Breast epithelium (tissue), 4 donors: ENCODE data around the gene HAT1. TPM values are rescaled to one million over a fixed set of nuclear protein-coding genes. Genes with fewer than 3 reads are reported as not detected.

Experiments used
- DNase-seq, 2 donors: peaks; one replicate each; pipeline ENCODE4 v3.0.0-alpha.2; 2019; ENCODE audit warnings: low spot score in 2 of 2
- H3K27ac ChIP-seq, 2 donors: fragments of 200-600 bp; sonication (generic) in 1 of 2; one replicate each; pipeline ENCODE4 v1.5.1; 2016 to 2019; ENCODE audit warnings: mild to moderate bottlenecking in 1 of 2
- H3K27me3 ChIP-seq, 2 donors: fragments of 200-600 bp; sonication (generic) in 1 of 2; one replicate each; pipeline versions ENCODE4 v1.5.1 to v1.6.0; 2017 to 2019; ENCODE audit warnings: control low read depth in 1 of 2, mild to moderate bottlenecking in 1 of 2
- H3K36me3 ChIP-seq: fragments of 200-600 bp; one replicate; pipeline ENCODE4 v1.5.1; 2019
- H3K4me1 ChIP-seq, 2 donors: fragments of 200-600 bp; sonication (generic); one replicate each; pipeline ENCODE4 v1.5.1; 2016 to 2019; ENCODE audit warnings: control low read depth in 1 of 2
- H3K4me3 ChIP-seq, 3 donors: fragments of 200-600 bp; sonication (generic); 1 replicate in 2 of 3; 2 replicates in 1 of 3; pipeline ENCODE4 v1.5.1; 2016 to 2019; ENCODE audit warnings: mild to moderate bottlenecking in 3 of 3, moderate library complexity in 2 of 3
- H3K9me3 ChIP-seq, 2 donors: fragments of 200-600 bp; sonication (generic) in 1 of 2; one replicate each; pipeline ENCODE4 v1.5.1; 2016 to 2019; ENCODE audit warnings: control low read depth in 1 of 2
- POLR2A ChIP-seq: fragments of 450-650 bp; IDR thresholded peaks from one replicate; pipeline ENCODE4 v1.6.1; 2016; ENCODE audit warnings: antibody characterized with exemption, mild to moderate bottlenecking, moderate library complexity
- POLR2AphosphoS5 ChIP-seq, 3 donors: sonication (generic); formaldehyde crosslinking; IDR thresholded peaks; one replicate each; pipeline ENCODE4 v1.6.1; 2017; ENCODE audit warnings: antibody characterized with exemption in 3 of 3
- intact Hi-C: fragments of 100-400 bp; cut with DNase I; formaldehyde crosslinking; loops from one replicate; pipeline ENCODE4 v1.15.1; 2023; ENCODE audit warnings: low total_unique reads
- total RNA-seq, 3 donors: library from RNA; depleted of rRNA; stranded (reverse); fragments of >200 nt; gene quantifications; one replicate each; pipeline ENCODE4 v1.1.0, GENCODE V29; 2016
- TF ChIP-seq, protein P1 (sequence below), 3 donors: fragments of 450-650 bp; IDR thresholded peaks; one replicate each; pipeline ENCODE4 v1.5.1; 2016 to 2017; ENCODE audit warnings: antibody characterized with exemption in 3 of 3, mild to moderate bottlenecking in 3 of 3, moderate library complexity in 3 of 3

The HAT1 gene
- total RNA-seq, 3 donors from 2014 or later: 24.0 to 53.4 (median 35.4) TPM

DNA sequence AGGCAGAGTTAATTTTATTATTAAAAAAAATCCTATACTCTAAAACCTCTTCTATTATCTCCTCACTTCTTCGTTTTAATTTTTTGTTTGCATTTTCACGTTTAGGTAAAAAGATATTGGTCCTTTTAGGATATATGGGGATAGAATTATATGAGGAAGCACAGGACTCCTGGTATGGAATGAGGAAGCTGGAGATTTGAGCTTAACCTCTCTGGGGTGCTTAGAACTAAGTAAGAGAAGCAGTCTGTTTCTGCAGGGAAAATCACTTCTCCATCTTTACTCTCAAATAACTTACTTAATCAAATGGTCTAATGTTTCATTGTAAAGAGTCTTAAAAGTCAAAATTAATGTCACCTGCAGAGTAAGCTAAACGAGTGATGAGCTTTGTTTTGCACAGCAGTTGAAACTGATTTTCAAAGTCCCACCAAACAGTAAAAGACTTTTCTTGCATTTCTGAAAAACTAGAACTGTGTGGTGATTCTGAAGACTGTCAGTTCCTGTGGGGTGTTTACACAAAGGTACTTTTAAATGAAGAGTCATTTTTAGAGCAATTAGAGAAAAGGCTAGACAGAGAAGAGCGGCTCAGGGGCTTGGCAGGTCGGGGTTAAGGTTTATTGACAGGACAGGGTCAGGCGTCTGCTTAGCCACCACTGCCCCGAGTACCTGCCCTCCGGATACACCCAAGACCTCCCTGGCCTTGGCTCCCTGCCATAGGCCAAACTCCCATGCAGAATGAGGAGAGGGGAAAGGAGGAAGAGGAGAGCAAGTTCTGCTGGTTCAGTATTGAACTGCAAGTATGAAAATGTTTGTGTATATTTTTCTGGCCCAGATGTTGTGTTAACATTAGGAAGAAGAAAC, 99.0 kb downstream of the HAT1 start:
- DNase-seq: no peak
- H3K4me3 ChIP-seq: no peak overlapping the region
- no peaks in the 10 kb centered on the region for H3K9me3 ChIP-seq
- H3K4me1 ChIP-seq: no peaks in the 10 kb centered on the region
- intact Hi-C loops: no loop called here
- no peaks in the 10 kb centered on the region for H3K36me3 ChIP-seq
- H3K27ac ChIP-seq: no peak overlapping the region
- no peaks in the 10 kb centered on the region for H3K27me3 ChIP-seq
- TF ChIP-seq, protein P1, sequence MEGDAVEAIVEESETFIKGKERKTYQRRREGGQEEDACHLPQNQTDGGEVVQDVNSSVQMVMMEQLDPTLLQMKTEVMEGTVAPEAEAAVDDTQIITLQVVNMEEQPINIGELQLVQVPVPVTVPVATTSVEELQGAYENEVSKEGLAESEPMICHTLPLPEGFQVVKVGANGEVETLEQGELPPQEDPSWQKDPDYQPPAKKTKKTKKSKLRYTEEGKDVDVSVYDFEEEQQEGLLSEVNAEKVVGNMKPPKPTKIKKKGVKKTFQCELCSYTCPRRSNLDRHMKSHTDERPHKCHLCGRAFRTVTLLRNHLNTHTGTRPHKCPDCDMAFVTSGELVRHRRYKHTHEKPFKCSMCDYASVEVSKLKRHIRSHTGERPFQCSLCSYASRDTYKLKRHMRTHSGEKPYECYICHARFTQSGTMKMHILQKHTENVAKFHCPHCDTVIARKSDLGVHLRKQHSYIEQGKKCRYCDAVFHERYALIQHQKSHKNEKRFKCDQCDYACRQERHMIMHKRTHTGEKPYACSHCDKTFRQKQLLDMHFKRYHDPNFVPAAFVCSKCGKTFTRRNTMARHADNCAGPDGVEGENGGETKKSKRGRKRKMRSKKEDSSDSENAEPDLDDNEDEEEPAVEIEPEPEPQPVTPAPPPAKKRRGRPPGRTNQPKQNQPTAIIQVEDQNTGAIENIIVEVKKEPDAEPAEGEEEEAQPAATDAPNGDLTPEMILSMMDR (IDR thresholded peaks at IDR 0.05): no peak
- TF ChIP-seq POLR2AphosphoS5 (IDR thresholded peaks at IDR 0.05) (no peak), POLR2A (no peak)

DNA sequence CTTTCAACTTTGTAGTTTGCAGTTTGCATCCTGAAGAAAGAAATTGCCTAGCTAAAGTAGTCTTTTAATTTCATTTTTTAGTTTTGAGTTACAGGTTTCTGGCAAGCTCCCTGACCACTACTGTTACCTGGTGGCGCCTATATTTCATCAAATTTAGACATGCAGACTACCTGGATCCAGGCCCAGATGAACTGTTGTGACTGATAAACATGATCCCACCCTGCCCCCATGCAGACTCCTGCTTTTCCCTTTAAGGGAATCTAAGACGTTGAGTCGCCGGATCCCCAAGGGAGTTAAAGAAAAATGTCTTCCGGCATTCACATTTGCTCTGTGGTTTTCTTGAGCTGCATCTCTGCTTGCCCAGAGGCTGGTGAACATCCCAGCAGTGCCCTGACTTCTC, 99.7 kb downstream of the HAT1 start:
- no peak overlapping the region for H3K27ac ChIP-seq
- TF ChIP-seq, protein P1 (IDR thresholded peaks at IDR 0.05): no peak
- TF ChIP-seq POLR2A: no peak
- TF ChIP-seq POLR2AphosphoS5 (IDR thresholded peaks at IDR 0.05): no peak
- DNase-seq: no peak
- no peak overlapping the region for H3K4me3 ChIP-seq
- no peaks in the 10 kb centered on the region for H3K9me3 ChIP-seq
- no peaks in the 10 kb centered on the region for H3K27me3 ChIP-seq
- intact Hi-C loops: no loop called here
- no peaks in the 10 kb centered on the region for H3K36me3 ChIP-seq
- H3K4me1 ChIP-seq: no peaks in the 10 kb centered on the region

DNA sequence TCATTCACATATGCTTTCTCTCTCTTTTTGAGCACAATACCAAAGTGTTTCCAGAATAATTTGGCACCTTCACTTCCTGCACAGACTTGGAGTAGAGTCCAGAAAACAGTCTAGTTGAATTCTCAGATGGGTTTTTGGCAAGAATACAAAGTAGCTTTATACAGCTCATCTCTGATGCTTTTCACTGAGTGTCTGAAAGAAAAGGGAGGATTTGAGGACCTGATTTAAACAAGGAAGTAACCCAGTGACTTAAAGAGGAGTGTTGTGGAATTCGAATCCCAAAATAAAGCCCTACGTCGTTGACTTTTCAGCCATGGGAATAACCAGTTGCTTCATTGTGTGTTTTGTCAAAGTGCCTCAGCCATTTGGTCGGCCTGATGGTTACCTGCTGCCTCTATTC, 109.3 kb downstream of the HAT1 start:
- Histone ChIP-seq H3K4me1 (no peaks in the 10 kb centered on the region), H3K27ac (no peak overlapping the region), H3K27me3 (no peaks in the 10 kb centered on the region), H3K9me3 (no peaks in the 10 kb centered on the region), H3K4me3 (no peak overlapping the region), H3K36me3 (no peaks in the 10 kb centered on the region)
- intact Hi-C loops: no loop called here
- DNase-seq: no peak
- TF ChIP-seq POLR2A (no peak), POLR2AphosphoS5 (IDR thresholded peaks at IDR 0.05) (no peak)
- TF ChIP-seq, protein P1 (IDR thresholded peaks at IDR 0.05): no peak

Other genes with a start within 250 kb of the HAT1 start
- gene DYNC1I2, start 235.0 kb upstream of the HAT1 start, total RNA-seq: 100 to 1,000 TPM in 2 of 3 donors, 10 to 100 TPM in 1; 98.9 to 126 (median 125) TPM
- 10 to 100 TPM; 15.5 to 54.7 (median 39.2) TPM for gene SLC25A12, start 28.2 kb upstream of the HAT1 start, total RNA-seq
- 10 to 100 TPM in 1 of 3 donors, 1 to 10 TPM in 2; 6.2 to 12.5 (median 7.8) TPM for gene METAP1D, start 77.5 kb downstream of the HAT1 start, total RNA-seq
- gene DLX1, start 163.0 kb downstream of the HAT1 start, total RNA-seq: under 1 TPM in 1 of 3 donors, not detected in 2; 0.29 TPM
- under 1 TPM in 1 of 3 donors, not detected in 2; 0.44 TPM for gene DLX2, start 180.4 kb downstream of the HAT1 start, total RNA-seq